Measurements from ENCODE around the gene FLVCR2. TPM values are rescaled to one million over a fixed set of nuclear protein-coding genes. Genes with fewer than 3 reads are reported as not detected.

Gene FLVCR2
- polyA plus RNA-seq, 1 donor from 2014 or later: not detected

GRCh38 chr14:75568140-75568539 lies 10.3 kb upstream of the FLVCR2 start:
- Histone ChIP-seq H3K9me3 (ENCODE audit: low read length) (no peaks in the 10 kb centered on the region), H3K4me2 (ENCODE audit: low read length) (no peak overlapping the region), H4K20me1 (ENCODE audit: insufficient read depth) (no peaks in the 10 kb centered on the region), H3K36me3 (ENCODE audit: insufficient read depth, low read length) (no peaks in the 10 kb centered on the region), H3K9ac (ENCODE audit: low read length) (no peak overlapping the region), H3K4me3 (ENCODE audit: low read length) (no peak overlapping the region), H3K79me2 (replicated peaks; ENCODE audit: insufficient read depth, low read length) (no peaks in the 10 kb centered on the region), H3F3A (ENCODE audit: insufficient read depth, low read length, poor library complexity, severe bottlenecking) (no peaks in the 10 kb centered on the region), H3K27me3 (ENCODE audit: insufficient read depth, low read depth, low read length) (no peaks in the 10 kb centered on the region), H2AFZ (ENCODE audit: low read depth, low read length) (no peak overlapping the region), H3K9me2 (ENCODE audit: insufficient read depth, low read length) (no peaks in the 10 kb centered on the region), H3K27ac (ENCODE audit: low read length) (no peak overlapping the region)
- TF ChIP-seq EZH2 (IDR thresholded peaks at IDR 0.05; ENCODE audit: borderline replicate concordance, insufficient read depth, low read length, poor library complexity, severe bottlenecking) (no peak), CTCF (IDR thresholded peaks at IDR 0.05; ENCODE audit: poor library complexity, severe bottlenecking) (no peak), REST (IDR thresholded peaks at IDR 0.05; ENCODE audit: borderline replicate concordance) (no peak), TAF1 (IDR thresholded peaks at IDR 0.05; ENCODE audit: low read depth) (no peak), MXI1 (conservative IDR thresholded peaks at IDR 0.05; ENCODE audit: poor library complexity, severe bottlenecking) (no peak), SMC3 (conservative IDR thresholded peaks at IDR 0.05; ENCODE audit: poor library complexity) (no peak), POLR2AphosphoS5 (IDR thresholded peaks at IDR 0.05) (no peak), RAD21 (conservative IDR thresholded peaks at IDR 0.05) (no peak)

GRCh38 chr14:75568791-75569190 lies 9.6 kb upstream of the FLVCR2 start:
- H3K9me2 ChIP-seq (ENCODE audit: insufficient read depth, low read length): no peaks in the 10 kb centered on the region
- no peaks in the 10 kb centered on the region for H3K27me3 ChIP-seq (ENCODE audit: insufficient read depth, low read depth, low read length)
- no peaks in the 10 kb centered on the region for H3K36me3 ChIP-seq (ENCODE audit: insufficient read depth, low read length)
- no peak overlapping the region for H3K9ac ChIP-seq (ENCODE audit: low read length)
- H3K27ac ChIP-seq (ENCODE audit: low read length): no peak overlapping the region
- H4K20me1 ChIP-seq (ENCODE audit: insufficient read depth): no peaks in the 10 kb centered on the region
- H3K4me2 ChIP-seq (ENCODE audit: low read length): no peak overlapping the region
- no peaks in the 10 kb centered on the region for H3K9me3 ChIP-seq (ENCODE audit: low read length)
- TF ChIP-seq EZH2 (IDR thresholded peaks at IDR 0.05; ENCODE audit: borderline replicate concordance, insufficient read depth, low read length, poor library complexity, severe bottlenecking) (no peak), EP300 (conservative IDR thresholded peaks at IDR 0.05; ENCODE audit: poor library complexity, severe bottlenecking) (no peak), POLR2AphosphoS5 (IDR thresholded peaks at IDR 0.05) (no peak), RAD21 (conservative IDR thresholded peaks at IDR 0.05) (no peak), SMC3 (conservative IDR thresholded peaks at IDR 0.05; ENCODE audit: poor library complexity) (no peak), CTCF (IDR thresholded peaks at IDR 0.05; ENCODE audit: poor library complexity, severe bottlenecking) (no peak), TAF1 (IDR thresholded peaks at IDR 0.05; ENCODE audit: low read depth) (no peak)
- H3F3A ChIP-seq (ENCODE audit: insufficient read depth, low read length, poor library complexity, severe bottlenecking): no peaks in the 10 kb centered on the region
- no peak overlapping the region for H3K4me3 ChIP-seq (ENCODE audit: low read length)
- H2AFZ ChIP-seq (ENCODE audit: low read depth, low read length): no peak overlapping the region
- no peaks in the 10 kb centered on the region for H3K79me2 ChIP-seq (replicated peaks; ENCODE audit: insufficient read depth, low read length)

Data from neural cell (in vitro differentiated cells).